ENCODE data around the gene SMIM8. TPM values are rescaled to one million over a fixed set of nuclear protein-coding genes. Genes with fewer than 3 reads are reported as not detected.

SMIM8 gene
- polyA plus RNA-seq, 1 donor (not counting 4 experiments of a cell fraction or from before 2014, with no cell fraction given) = 7.6 TPM

GRCh38 chr6:87341899-87342298 is 19.5 kb downstream of the SMIM8 start:
- H3K4me2 ChIP-seq (ENCODE audit: control insufficient read depth, extremely low read depth, insufficient read depth, low read depth, low read length) = no peak overlapping the region
- H3K36me3 ChIP-seq (ENCODE audit: control insufficient read depth in 2 of 2, extremely low read depth in 1 of 2, insufficient read depth in 2 of 2, low read length in 2 of 2) = no peaks in the 10 kb centered on the region
- H3K9ac ChIP-seq (ENCODE audit: control insufficient read depth, extremely low read depth, insufficient read depth, low read length) = no peak overlapping the region
- H3K9me1 ChIP-seq (ENCODE audit: control insufficient read depth, extremely low read depth, insufficient read depth, low read length) = no peaks in the 10 kb centered on the region
- no peak for DNase-seq (ENCODE audit: low read depth, low spot score)
- H2AFZ ChIP-seq (ENCODE audit: control insufficient read depth, low read length) = no peak overlapping the region
- no peaks in the 10 kb centered on the region for H3K79me2 ChIP-seq (ENCODE audit: control insufficient read depth, insufficient read depth, low read length)
- no peak for FAIRE-seq
- H3K27ac ChIP-seq (ENCODE audit: control insufficient read depth, insufficient read depth, low read length) = no peak overlapping the region
- no peak overlapping the region for H3K4me3 ChIP-seq (ENCODE audit: control insufficient read depth in 2 of 3, extremely low read depth in 1 of 3, insufficient read depth in 2 of 3, low read depth in 1 of 3, low read length in 3 of 3)
- TF ChIP-seq EZH2 (IDR thresholded peaks at IDR 0.05; ENCODE audit: low read length) (no peak), CTCF (optimal IDR thresholded peaks at IDR 0.05 in 1 of 3, IDR thresholded peaks at IDR 0.05 in 1 of 3, conservative IDR thresholded peaks at IDR 0.05 in 1 of 3; ENCODE audit: extremely low read depth in 1 of 3, insufficient read depth in 2 of 3, low read length in 3 of 3) (no peak)
- no peaks in the 10 kb centered on the region for H4K20me1 ChIP-seq (ENCODE audit: control insufficient read depth, extremely low read depth, insufficient read depth, low read length)
- dilution Hi-C loops (cut with MboI; ENCODE audit: extremely low pct_ligation_motif_present, low sequenced_read_pairs) = no loop called here
- H3K9me3 ChIP-seq (ENCODE audit: control insufficient read depth, low read depth, low read length) = no peaks in the 10 kb centered on the region
- H3K4me1 ChIP-seq (ENCODE audit: control insufficient read depth, extremely low read depth, insufficient read depth, low read length) = no peaks in the 10 kb centered on the region
- H3K27me3 ChIP-seq (ENCODE audit: control insufficient read depth, extremely low read depth, insufficient read depth, low read length) = no peaks in the 10 kb centered on the region

GRCh38 chr6:87342829-87343228 is 20.4 kb downstream of the SMIM8 start:
- no peak overlapping the region for H3K4me3 ChIP-seq (ENCODE audit: control insufficient read depth in 2 of 3, extremely low read depth in 1 of 3, insufficient read depth in 2 of 3, low read depth in 1 of 3, low read length in 3 of 3)

More at GRCh38 chr6:87342829-87343228, 20.4 kb downstream of the SMIM8 start:
- no peak overlapping the region for H3K9ac ChIP-seq (ENCODE audit: control insufficient read depth, extremely low read depth, insufficient read depth, low read length)
- no peaks in the 10 kb centered on the region for H3K9me3 ChIP-seq (ENCODE audit: control insufficient read depth, low read depth, low read length)
- no peak overlapping the region for H3K27ac ChIP-seq (ENCODE audit: control insufficient read depth, insufficient read depth, low read length)
- H3K36me3 ChIP-seq (ENCODE audit: control insufficient read depth in 2 of 2, extremely low read depth in 1 of 2, insufficient read depth in 2 of 2, low read length in 2 of 2) = no peaks in the 10 kb centered on the region
- dilution Hi-C loops (cut with MboI; ENCODE audit: extremely low pct_ligation_motif_present, low sequenced_read_pairs) = no loop called here
- H3K27me3 ChIP-seq (ENCODE audit: control insufficient read depth, extremely low read depth, insufficient read depth, low read length) = no peaks in the 10 kb centered on the region
- no peak overlapping the region for H2AFZ ChIP-seq (ENCODE audit: control insufficient read depth, low read length)
- H3K79me2 ChIP-seq (ENCODE audit: control insufficient read depth, insufficient read depth, low read length) = no peaks in the 10 kb centered on the region
- no peak for FAIRE-seq
- TF ChIP-seq EZH2 (IDR thresholded peaks at IDR 0.05; ENCODE audit: low read length) (no peak), CTCF (optimal IDR thresholded peaks at IDR 0.05 in 1 of 3, IDR thresholded peaks at IDR 0.05 in 1 of 3, conservative IDR thresholded peaks at IDR 0.05 in 1 of 3; ENCODE audit: extremely low read depth in 1 of 3, insufficient read depth in 2 of 3, low read length in 3 of 3) (no peak)
- no peak overlapping the region for H3K4me2 ChIP-seq (ENCODE audit: control insufficient read depth, extremely low read depth, insufficient read depth, low read depth, low read length)
- H4K20me1 ChIP-seq (ENCODE audit: control insufficient read depth, extremely low read depth, insufficient read depth, low read length) = no peaks in the 10 kb centered on the region
- DNase-seq (ENCODE audit: low read depth, low spot score) = no peak
- no peaks in the 10 kb centered on the region for H3K9me1 ChIP-seq (ENCODE audit: control insufficient read depth, extremely low read depth, insufficient read depth, low read length)
- no peaks in the 10 kb centered on the region for H3K4me1 ChIP-seq (ENCODE audit: control insufficient read depth, extremely low read depth, insufficient read depth, low read length)
